ENCODE measurements around the gene MPO.

The MPO gene

DNA sequence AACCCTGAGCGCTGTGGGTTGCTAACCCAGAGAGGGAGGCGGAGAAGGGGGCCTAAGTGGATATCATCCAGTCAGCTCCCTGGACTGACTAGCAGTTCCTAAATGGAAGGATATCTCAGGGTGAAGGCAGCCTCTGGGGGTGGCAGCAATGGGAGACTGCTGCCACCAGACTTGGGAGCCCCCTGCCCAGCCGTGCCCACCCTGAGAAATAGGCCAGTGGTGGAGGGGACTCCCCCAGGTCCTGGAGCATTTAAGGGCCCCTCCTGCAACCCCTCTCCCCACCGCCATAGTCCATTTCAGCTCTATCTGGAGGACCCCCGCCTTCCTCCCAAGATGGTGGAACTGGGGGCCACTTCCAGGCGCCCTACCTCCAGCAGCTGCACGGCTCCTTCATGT is 39.4 kb upstream of the MPO start:
- no peak for DNase-seq (ENCODE audit: low spot score)

DNA sequence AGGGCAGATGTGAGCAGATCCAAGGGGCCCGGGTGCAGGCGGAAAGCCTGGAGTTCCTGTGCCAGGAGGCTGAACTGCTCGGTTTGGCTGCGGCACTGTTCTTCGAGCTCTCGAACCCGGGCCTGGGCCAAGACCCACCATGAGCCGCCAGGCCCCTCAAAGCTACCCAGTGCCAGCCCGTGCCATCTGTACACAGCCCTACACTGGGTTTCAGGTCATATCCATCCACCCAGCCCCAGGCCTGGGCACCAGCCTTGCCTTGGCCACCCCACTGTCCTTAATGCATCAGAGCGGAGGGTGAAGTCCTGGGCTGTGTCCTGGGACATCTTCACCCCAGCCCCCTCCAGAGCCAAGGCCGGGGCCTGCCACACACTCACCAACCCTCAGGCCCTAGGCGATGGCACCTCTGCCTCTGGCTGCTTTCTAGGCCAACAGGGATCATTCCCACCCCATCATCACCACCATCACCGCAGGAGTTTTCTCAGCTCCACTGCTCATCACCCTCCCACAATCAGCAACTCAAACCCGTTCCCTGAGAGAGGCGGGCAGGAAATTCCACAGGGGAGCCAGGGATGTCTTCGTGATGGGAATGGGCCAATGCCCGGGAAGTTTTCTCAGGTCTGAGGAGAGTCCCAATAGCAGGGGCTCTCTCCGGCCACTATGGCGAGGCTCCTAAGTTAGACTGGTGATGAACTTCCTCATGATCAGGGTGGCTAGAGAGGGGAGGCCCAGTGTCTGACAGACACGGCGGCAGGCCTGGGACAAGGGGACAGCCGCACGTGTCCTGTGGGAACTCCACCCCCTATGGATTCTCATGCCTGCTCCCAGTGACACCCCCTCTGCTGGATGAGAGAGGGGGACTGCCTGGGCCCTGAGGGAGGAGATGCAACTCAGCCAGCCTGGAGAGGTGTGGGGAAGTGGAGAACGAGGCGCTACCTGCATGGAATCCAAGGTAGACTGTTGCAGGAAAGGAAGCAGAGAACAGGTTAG is 38.7 kb upstream of the MPO start:
- DNase-seq (ENCODE audit: low spot score), result no peak

DNA sequence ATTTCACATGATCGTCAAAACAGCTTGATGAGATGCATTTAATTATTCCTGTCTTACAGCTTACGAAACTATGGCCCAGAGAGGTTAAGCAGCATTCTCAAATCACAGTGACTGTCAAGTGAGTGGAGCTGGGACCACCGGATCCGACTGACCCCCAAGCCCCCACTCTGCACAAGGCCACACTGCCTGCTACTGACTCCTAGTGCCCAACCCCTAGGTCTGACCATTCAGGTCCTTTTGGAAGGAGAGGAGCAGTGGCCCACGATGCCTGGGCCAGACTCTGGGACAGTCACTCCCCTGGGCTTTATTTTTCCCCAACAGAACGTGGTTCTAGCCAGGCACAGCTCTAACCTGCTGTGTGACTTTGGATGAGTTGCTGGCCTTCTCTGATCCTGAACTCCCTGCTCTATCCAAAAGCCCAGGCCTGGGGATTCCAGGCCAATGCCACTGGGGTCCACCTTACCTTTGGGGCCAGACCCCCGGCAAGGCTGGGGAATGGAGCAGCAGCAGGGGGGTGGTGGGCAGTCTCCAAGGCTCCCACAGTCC is 38.0 kb upstream of the MPO start:
- no peak for DNase-seq (ENCODE audit: low spot score)

GRCh38 chr17:58318065-58318481 is 37.3 kb upstream of the MPO start:
- no peak for DNase-seq (ENCODE audit: low spot score)

DNA sequence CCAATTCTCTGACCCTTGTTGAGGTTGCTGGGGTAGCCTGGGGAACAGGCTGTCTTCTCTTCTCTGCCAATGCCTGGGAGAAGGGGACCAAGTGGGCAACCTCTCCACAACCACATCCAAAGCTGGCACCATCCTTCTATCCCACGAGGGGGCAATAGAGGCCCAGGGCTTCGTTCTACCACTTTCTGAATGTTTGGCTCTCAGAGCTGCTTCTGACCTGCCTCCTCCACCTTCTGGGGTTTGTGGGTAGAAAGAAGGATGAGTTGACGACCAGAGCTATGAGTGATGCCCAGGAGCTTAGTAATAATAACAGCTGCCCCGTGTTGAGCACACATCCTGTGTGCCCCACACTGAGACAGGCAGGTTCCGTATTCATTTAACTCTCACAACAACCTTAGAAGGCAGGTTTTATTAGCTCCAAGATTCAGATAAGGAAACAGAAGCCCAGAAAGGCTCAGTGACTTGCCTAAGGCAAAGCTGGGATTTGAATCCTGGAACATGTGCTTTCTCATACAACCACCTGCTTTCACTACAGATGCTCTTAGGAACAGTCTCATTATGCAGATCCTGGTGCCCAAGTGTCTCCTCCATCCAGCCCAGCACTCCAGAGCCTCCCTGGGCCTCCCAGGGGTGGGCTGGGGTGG is 36.8 kb upstream of the MPO start:
- DNase-seq (ENCODE audit: low spot score), result peak; percentile 78

DNA sequence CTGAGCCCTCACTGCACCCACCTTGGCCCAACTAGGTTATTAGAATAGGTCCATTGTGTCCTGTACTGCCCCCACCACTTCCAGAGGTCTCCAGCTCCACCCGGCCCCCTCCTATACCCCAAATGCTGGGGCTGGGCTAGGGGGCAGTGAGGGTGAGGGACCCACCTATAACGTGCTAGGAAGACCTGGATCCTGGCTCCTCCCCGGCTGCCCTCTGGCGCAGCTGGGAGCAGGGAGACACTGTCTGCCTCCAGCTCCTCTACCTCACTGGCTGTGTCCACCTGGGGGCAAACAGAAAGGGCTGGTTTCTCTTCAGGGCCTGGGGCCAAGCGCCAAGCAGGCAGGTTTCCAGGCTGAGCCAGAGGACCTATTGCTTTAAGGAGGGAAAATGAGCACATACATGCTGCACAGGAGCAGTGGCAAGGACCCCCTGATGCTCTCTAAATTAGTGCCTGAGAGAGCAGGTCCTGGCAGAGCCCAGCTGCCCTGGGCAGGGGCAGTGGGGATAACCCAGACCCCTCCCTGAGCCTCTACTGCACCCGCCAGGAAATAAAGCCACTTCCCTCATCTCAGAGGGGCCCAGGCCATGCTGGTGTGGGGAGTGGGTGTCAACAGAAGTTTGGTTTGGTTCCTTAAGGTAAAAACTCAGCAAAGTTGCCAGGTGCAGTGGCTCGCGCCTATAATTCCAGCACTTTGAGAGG is 35.7 kb upstream of the MPO start:
- no peak for DNase-seq (ENCODE audit: low spot score)

GRCh38 chr17:58315750-58316149 is 35.0 kb upstream of the MPO start:
- no peak for DNase-seq (ENCODE audit: low spot score)

DNA sequence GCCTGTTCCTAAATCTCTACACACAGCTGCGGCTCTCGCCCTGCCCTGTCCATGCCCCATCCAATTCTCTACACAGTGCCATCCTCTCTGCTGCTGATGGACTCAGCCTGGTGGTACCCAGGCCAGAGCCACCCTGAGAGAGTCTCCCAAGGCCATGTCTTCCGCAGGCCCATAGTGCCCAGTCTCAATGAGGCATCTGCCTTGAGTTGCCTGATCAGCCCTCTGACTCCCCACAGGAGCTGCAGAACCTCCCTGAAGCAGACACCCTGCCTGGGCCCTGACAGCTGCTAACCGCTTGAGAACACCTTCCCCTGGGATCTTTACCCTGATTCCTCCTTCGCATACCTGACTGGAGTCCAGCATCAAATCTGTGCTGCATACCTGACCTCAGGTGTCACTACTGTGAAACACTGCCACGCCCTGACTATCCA is 34.6 kb upstream of the MPO start:
- no peak for DNase-seq (ENCODE audit: low spot score)

DNA sequence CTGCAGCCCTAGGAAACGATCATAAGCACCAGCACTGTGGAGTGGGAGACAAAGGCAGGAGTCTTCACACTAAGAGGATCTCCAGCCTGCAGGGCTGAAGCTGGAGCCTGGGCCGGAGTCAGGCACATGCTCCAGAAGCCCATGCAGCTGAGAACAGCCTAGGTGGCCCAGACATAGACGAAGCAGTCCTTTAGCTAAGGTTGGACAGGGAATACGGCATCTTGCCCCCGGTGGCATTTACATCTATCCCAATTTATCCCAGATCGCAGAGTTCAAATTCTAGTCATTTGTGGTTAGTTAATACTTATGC is 33.9 kb upstream of the MPO start:
- no peak for DNase-seq (ENCODE audit: low spot score)

GRCh38 chr17:58313815-58314705 is 33.3 kb upstream of the MPO start:
- no peak for DNase-seq (ENCODE audit: low spot score)

GRCh38 chr17:58312829-58313228 is 32.1 kb upstream of the MPO start:
- no peak for DNase-seq (ENCODE audit: low spot score)

- DNase-seq (ENCODE audit: low spot score), result no peak
Measured at GRCh38 chr17:58312021-58312630, 31.4 kb upstream of the MPO start.

GRCh38 chr17:58311429-58311894 is 30.7 kb upstream of the MPO start:
- no peak for DNase-seq (ENCODE audit: low spot score)

- no peak for DNase-seq (ENCODE audit: low spot score)
Measured at GRCh38 chr17:58310511-58311428, 30.0 kb upstream of the MPO start.

- no peak for DNase-seq (ENCODE audit: low spot score)
Measured at GRCh38 chr17:58309918-58310259, 29.2 kb upstream of the MPO start.

GRCh38 chr17:58308985-58309917 is 28.5 kb upstream of the MPO start:
- no peak for DNase-seq (ENCODE audit: low spot score)

GRCh38 chr17:58308173-58308984 is 27.6 kb upstream of the MPO start:
- no peak for DNase-seq (ENCODE audit: low spot score)

All from AG08395 (cell line).